ENCODE measurements around the gene COMMD10.

DNA sequence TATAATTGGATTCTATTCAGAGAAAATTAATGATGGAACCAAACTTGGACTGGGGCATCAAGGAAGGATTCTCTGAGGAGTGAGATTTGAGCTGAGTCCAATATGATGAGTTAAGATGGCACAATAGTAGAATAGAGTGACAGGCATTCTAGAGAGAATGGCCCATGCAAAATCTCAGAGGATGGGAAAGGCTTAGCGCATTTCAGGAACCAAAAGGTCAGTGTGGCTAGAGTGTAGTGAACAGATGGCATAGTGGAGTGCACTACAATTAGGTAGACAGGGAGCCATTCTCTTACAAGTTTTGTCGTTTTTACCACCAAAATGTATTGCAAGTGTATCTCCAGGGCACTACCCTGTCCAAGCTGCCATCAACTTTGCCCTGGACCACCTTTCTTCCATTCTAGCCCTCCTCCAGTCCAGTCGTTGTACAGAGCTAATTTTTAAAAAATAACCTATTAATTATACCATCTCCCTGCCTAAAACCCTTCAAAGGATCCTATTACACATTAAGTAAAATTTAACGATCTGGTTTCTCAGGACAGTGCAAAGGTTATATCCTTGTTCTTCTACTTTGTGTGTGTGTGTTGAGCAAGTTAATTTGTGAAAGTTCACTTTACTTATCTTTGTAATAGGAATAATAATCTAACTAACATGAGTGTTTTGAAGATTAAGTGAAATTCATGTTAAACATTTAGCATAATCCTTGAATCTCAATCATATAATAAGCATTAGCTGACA is 211.7 kb downstream of the COMMD10 start:
- TF ChIP-seq, protein P1, sequence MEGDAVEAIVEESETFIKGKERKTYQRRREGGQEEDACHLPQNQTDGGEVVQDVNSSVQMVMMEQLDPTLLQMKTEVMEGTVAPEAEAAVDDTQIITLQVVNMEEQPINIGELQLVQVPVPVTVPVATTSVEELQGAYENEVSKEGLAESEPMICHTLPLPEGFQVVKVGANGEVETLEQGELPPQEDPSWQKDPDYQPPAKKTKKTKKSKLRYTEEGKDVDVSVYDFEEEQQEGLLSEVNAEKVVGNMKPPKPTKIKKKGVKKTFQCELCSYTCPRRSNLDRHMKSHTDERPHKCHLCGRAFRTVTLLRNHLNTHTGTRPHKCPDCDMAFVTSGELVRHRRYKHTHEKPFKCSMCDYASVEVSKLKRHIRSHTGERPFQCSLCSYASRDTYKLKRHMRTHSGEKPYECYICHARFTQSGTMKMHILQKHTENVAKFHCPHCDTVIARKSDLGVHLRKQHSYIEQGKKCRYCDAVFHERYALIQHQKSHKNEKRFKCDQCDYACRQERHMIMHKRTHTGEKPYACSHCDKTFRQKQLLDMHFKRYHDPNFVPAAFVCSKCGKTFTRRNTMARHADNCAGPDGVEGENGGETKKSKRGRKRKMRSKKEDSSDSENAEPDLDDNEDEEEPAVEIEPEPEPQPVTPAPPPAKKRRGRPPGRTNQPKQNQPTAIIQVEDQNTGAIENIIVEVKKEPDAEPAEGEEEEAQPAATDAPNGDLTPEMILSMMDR (conservative IDR thresholded peaks at IDR 0.05): no peak
- no peak for TF ChIP-seq ZFX (IDR thresholded peaks at IDR 0.05)
